HCT116 (cell line): ENCODE measurements around the gene CRY2.

Experiments
- CEBPB ChIP-seq: IDR thresholded peaks from 2 replicates; pipeline ENCODE4 v1.6.1; 2012; ENCODE audit warnings: low read depth
- ELF1 ChIP-seq: IDR thresholded peaks from 2 replicates; pipeline ENCODE4 v1.6.1; 2012; ENCODE audit warnings: low read depth, borderline replicate concordance
- EZH2 ChIP-seq: fragments of 200-600 bp; sonication (generic); IDR thresholded peaks from 2 replicates; pipeline ENCODE4 v1.6.1; 2017; ENCODE audit warnings: antibody characterized with exemption, mixed run types
- EZH2phosphoT487 ChIP-seq: fragments of 200-600 bp; IDR thresholded peaks from 2 replicates; pipeline ENCODE4 v1.6.1; 2018; ENCODE audit warnings: antibody characterized with exemption, borderline replicate concordance
- MAX ChIP-seq: IDR thresholded peaks from 2 replicates; pipeline ENCODE4 v1.6.1; 2012
- POLR2A ChIP-seq: IDR thresholded peaks from 2 replicates; pipeline ENCODE4 v1.7.0; 2011; ENCODE audit warnings: borderline replicate concordance; ENCODE audit not compliant: insufficient read depth, insufficient read length; ENCODE audit errors: extremely low read depth
- POLR2AphosphoS5 ChIP-seq: IDR thresholded peaks from 2 replicates; pipeline ENCODE4 v1.6.1; 2011; ENCODE audit warnings: mild to moderate bottlenecking, low read depth, low read length, moderate library complexity
- RAD21 ChIP-seq: IDR thresholded peaks from 2 replicates; pipeline ENCODE4 v1.6.1; 2012; ENCODE audit warnings: low read depth, mild to moderate bottlenecking
- REST ChIP-seq: IDR thresholded peaks from 2 replicates; pipeline ENCODE4 v1.6.1; 2012; ENCODE audit warnings: low read depth
- SP1 ChIP-seq: IDR thresholded peaks from 2 replicates; pipeline ENCODE4 v1.6.1; 2012; ENCODE audit warnings: low read depth
- TCF7L2 ChIP-seq: IDR thresholded peaks from 2 replicates; pipeline ENCODE4 v1.7.0; 2011; ENCODE audit warnings: borderline replicate concordance, inconsistent platforms; ENCODE audit not compliant: insufficient read depth, insufficient read length; ENCODE audit errors: extremely low read depth
- YY1 ChIP-seq: IDR thresholded peaks from 2 replicates; pipeline ENCODE4 v1.6.1; 2011; ENCODE audit warnings: low read length, low read depth, moderate library complexity, mild to moderate bottlenecking; ENCODE audit not compliant: insufficient replicate concordance; ENCODE audit errors: extremely low read depth
- ZNF274 ChIP-seq: fragments of 200-500 bp; sonication (Bioruptor generic); IDR thresholded peaks from 2 replicates; pipeline ENCODE4 v1.6.1; 2014; ENCODE audit warnings: mild to moderate bottlenecking, low read depth, low read length, inconsistent platforms
- TF ChIP-seq, protein P1 (sequence below), 3 experiments: fragments of 200-600 bp in 1 of 3; sonication (generic) in 1 of 3; IDR thresholded peaks in 2 of 3; conservative IDR thresholded peaks in 1 of 3; 2 replicates each; pipeline ENCODE4 v1.5.1; 2012 to 2017; ENCODE audit warnings: low read depth in 2 of 3, low read length in 2 of 3, antibody characterized with exemption in 1 of 3, borderline replicate concordance in 1 of 3, control low read depth in 1 of 3, mild to moderate bottlenecking in 1 of 3, mixed read lengths in 1 of 3, mixed run types in 1 of 3, moderate library complexity in 1 of 3; ENCODE audit not compliant: insufficient read depth in 1 of 3

GRCh38 chr11:45810431-45811108, 36.7 kb upstream of the CRY2 start:
- TF ChIP-seq SP1 (no peak), YY1 (no peak), TCF7L2 (no peak), POLR2A (no peak), REST (no peak), POLR2AphosphoS5 (no peak), MAX (no peak), ZNF274 (no peak), CEBPB (no peak), EZH2 (no peak), ELF1 (no peak), EZH2phosphoT487 (no peak), RAD21 (no peak)
- TF ChIP-seq, protein P1, sequence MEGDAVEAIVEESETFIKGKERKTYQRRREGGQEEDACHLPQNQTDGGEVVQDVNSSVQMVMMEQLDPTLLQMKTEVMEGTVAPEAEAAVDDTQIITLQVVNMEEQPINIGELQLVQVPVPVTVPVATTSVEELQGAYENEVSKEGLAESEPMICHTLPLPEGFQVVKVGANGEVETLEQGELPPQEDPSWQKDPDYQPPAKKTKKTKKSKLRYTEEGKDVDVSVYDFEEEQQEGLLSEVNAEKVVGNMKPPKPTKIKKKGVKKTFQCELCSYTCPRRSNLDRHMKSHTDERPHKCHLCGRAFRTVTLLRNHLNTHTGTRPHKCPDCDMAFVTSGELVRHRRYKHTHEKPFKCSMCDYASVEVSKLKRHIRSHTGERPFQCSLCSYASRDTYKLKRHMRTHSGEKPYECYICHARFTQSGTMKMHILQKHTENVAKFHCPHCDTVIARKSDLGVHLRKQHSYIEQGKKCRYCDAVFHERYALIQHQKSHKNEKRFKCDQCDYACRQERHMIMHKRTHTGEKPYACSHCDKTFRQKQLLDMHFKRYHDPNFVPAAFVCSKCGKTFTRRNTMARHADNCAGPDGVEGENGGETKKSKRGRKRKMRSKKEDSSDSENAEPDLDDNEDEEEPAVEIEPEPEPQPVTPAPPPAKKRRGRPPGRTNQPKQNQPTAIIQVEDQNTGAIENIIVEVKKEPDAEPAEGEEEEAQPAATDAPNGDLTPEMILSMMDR (IDR thresholded peaks at IDR 0.05 in 2 of 3, conservative IDR thresholded peaks at IDR 0.05 in 1 of 3; ENCODE audit: borderline replicate concordance in 1 of 3, insufficient read depth in 1 of 3, low read depth in 2 of 3, low read length in 2 of 3) = no peak
